Measurements from ENCODE around the gene SOCS1. TPM values are rescaled to one million over a fixed set of nuclear protein-coding genes. Genes with fewer than 3 reads are reported as not detected.

The SOCS1 gene
- total RNA-seq, 1 donor = 1.1 TPM

DNA sequence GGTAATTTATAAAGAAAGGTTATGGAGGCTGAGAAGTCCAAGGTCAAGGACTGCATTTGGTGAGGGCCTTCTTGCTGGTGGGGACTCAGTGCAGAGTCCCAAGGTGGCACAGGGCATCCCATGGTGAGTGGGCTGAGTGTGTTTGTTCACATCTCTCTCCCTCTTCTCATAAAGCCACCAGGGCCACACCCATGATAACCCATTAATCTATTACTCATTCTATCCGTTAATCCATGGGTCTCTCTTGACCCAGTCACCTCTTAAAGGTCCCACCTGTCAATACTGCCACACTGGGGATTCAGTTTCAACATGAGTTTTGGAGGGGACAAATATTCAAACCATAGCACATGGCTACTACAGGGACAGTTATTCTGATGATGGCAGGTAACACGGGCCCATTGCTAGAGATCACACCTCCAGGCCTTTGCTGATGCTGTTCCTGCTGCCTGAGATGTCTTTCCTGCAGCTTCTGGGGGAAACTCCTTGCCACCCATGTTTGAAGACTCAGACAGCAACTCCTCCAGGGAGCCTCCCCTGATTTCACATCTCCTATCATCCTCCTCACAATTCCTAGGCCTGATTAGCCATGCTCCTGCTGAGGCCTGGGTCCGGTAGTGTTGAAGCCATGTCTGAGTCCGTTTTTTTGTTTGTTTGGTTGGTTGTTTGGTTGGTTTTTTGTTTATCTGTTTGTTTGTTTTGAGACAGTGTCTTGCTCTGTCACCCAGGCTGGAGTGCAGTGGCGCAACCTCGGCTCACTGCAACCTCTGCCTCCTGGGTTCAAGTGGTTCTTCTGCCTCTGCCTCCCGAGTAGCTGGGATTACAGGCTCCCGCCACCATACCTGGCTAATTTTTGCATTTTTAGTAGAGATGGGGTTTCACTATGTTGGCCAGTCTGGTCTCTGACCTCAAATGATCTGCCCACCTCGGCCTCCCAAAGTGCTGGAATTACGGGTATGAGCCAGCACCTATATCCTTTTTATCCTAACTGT is 16.1 kb downstream of the SOCS1 start:
- H2AFZ ChIP-seq (ENCODE audit: low read length) = no peak overlapping the region
- H3K4me1 ChIP-seq (ENCODE audit: insufficient read depth, low read length) = no peaks in the 10 kb centered on the region
- H3K9me3 ChIP-seq (ENCODE audit: low read depth, low read length) = no peaks in the 10 kb centered on the region
- H3K36me3 ChIP-seq (ENCODE audit: insufficient read depth, low read length) = no peaks in the 10 kb centered on the region
- no peak overlapping the region for H3K4me3 ChIP-seq (ENCODE audit: insufficient read depth, low read length)
- no peak overlapping the region for H3K27ac ChIP-seq (ENCODE audit: low read depth, low read length)
- H3K4me2 ChIP-seq (ENCODE audit: insufficient read depth, low read length) = no peak overlapping the region
- TF ChIP-seq, protein P1, sequence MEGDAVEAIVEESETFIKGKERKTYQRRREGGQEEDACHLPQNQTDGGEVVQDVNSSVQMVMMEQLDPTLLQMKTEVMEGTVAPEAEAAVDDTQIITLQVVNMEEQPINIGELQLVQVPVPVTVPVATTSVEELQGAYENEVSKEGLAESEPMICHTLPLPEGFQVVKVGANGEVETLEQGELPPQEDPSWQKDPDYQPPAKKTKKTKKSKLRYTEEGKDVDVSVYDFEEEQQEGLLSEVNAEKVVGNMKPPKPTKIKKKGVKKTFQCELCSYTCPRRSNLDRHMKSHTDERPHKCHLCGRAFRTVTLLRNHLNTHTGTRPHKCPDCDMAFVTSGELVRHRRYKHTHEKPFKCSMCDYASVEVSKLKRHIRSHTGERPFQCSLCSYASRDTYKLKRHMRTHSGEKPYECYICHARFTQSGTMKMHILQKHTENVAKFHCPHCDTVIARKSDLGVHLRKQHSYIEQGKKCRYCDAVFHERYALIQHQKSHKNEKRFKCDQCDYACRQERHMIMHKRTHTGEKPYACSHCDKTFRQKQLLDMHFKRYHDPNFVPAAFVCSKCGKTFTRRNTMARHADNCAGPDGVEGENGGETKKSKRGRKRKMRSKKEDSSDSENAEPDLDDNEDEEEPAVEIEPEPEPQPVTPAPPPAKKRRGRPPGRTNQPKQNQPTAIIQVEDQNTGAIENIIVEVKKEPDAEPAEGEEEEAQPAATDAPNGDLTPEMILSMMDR (IDR thresholded peaks at IDR 0.05; ENCODE audit: extremely low read depth, low read depth, low read length) = no peak
- H3K27me3 ChIP-seq (ENCODE audit: insufficient read depth, low read length) = peaks cover 4% of the 10 kb centered on the region
- no peaks in the 10 kb centered on the region for H4K20me1 ChIP-seq (ENCODE audit: insufficient read depth, low read length)
- no peak for DNase-seq (ENCODE audit: insufficient read length, low spot score, missing footprints)
- H3K79me2 ChIP-seq (ENCODE audit: insufficient read depth, low read length) = no peaks in the 10 kb centered on the region

DNA sequence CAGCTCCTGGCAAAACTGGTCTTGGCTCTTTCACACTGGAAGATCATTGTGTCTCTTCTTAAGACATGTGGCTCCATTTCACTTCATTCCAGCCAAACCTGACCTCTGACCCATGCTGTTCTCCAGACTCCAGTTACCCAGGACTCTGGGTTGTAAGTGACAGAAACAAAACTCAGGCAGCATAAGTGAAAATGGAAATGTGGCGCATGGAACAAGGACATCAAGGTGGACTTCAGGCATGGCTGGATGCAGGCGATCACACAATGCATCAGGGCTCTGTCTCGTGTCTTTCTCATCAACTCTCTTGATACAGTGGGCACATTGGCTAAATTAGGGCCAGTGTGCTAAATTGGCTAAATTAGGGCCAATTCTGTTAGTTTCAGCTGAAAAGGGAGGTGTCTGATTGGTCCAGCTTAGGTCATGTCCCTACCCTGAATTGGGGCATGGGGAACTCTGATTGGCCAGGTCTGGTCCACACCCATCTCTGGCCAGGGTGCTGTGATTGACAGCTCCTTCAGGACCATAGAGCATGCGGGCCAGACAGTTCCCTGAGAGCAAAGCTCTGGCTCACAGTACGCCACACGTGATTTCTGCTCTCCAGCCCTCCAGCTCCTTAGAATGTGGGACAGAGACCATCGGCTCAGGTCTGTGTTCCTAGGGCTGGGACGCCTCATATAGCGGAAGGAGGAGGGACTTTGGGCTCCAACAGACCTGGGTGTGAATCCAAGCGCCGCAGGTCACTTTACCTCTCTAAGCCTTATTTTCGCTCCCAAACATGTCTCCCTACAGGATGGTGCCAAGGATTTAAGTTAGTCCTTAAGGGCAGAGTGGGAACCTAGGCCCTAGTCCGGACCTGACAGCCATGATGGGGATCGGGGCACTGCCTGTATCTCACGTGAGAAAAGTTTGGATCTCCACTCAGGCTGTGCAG is 17.5 kb downstream of the SOCS1 start:
- Histone ChIP-seq H3K4me3 (ENCODE audit: insufficient read depth, low read length) (no peak overlapping the region), H3K4me2 (ENCODE audit: insufficient read depth, low read length) (no peak overlapping the region), H4K20me1 (ENCODE audit: insufficient read depth, low read length) (no peaks in the 10 kb centered on the region), H3K4me1 (ENCODE audit: insufficient read depth, low read length) (no peaks in the 10 kb centered on the region), H2AFZ (ENCODE audit: low read length) (no peak overlapping the region), H3K27ac (ENCODE audit: low read depth, low read length) (no peak overlapping the region), H3K36me3 (ENCODE audit: insufficient read depth, low read length) (no peaks in the 10 kb centered on the region), H3K9me3 (ENCODE audit: low read depth, low read length) (no peaks in the 10 kb centered on the region), H3K79me2 (ENCODE audit: insufficient read depth, low read length) (no peaks in the 10 kb centered on the region), H3K27me3 (ENCODE audit: insufficient read depth, low read length) (peaks cover under 1% of the 10 kb centered on the region)
- TF ChIP-seq, protein P1 (IDR thresholded peaks at IDR 0.05; ENCODE audit: extremely low read depth, low read depth, low read length) = no peak
- no peak for DNase-seq (ENCODE audit: insufficient read length, low spot score, missing footprints)

DNA sequence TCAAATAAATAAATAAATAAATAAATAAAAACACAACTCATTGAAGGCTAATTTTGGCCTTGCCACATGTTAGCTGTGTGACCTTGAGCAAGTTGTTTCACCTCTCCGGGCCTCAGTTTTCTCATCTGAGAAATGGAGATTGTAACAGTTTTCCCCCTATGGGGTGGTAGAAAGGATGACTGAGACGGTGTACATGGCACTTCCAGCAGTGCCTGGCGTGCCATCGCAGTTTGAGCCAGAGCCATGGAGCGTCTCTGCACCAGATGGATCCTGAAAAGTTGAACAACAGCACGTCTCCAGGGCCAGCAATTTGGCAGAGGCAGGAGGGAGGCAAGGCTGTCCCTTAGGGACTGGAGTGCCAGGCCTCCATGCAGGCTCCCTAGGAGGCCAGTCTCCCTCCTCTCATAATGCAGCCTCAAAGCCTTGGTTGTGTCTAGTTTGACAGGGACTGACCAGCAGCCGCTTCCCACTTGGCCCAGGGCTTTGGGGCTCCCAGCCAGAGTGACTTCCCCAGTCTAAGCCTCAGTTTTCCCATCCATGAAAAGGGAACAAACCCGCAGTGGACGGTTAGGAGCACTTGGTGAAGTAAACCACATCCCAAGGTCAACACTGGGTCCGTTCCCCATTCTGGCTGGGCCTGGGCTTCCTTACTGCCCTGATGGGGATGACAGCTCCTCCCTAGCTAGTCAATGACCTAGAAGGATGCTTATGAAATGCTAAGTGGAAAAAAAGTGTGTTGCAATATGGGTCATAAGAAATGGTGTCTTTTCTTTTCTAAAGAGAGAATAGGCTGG is 19.3 kb downstream of the SOCS1 start:
- H3K4me1 ChIP-seq (ENCODE audit: insufficient read depth, low read length) = no peaks in the 10 kb centered on the region
- H3K4me2 ChIP-seq (ENCODE audit: insufficient read depth, low read length) = no peak overlapping the region
- H2AFZ ChIP-seq (ENCODE audit: low read length) = no peak overlapping the region
- H3K27me3 ChIP-seq (ENCODE audit: insufficient read depth, low read length) = no peaks in the 10 kb centered on the region
- no peaks in the 10 kb centered on the region for H3K36me3 ChIP-seq (ENCODE audit: insufficient read depth, low read length)
- no peaks in the 10 kb centered on the region for H3K79me2 ChIP-seq (ENCODE audit: insufficient read depth, low read length)
- DNase-seq (ENCODE audit: insufficient read length, low spot score, missing footprints) = no peak
- no peaks in the 10 kb centered on the region for H3K9me3 ChIP-seq (ENCODE audit: low read depth, low read length)
- TF ChIP-seq, protein P1 (IDR thresholded peaks at IDR 0.05; ENCODE audit: extremely low read depth, low read depth, low read length) = no peak
- H3K4me3 ChIP-seq (ENCODE audit: insufficient read depth, low read length) = no peak overlapping the region
- no peaks in the 10 kb centered on the region for H4K20me1 ChIP-seq (ENCODE audit: insufficient read depth, low read length)
- H3K27ac ChIP-seq (ENCODE audit: low read depth, low read length) = no peak overlapping the region
